Right lobe of liver (tissue), 6 donors: ENCODE results near the gene FBLIM1. TPM values are rescaled to one million over a fixed set of nuclear protein-coding genes. Genes with fewer than 3 reads are reported as not detected.

Experiments
- ATAC-seq, 4 donors: fragments of 200-7000 bp; cut with Tn5 transposase; one replicate each; pipeline ENCODE4 v1.9.1; 2020; ENCODE audit warnings: mild to moderate bottlenecking in 4 of 4, moderate library complexity in 4 of 4
- DNase-seq, 3 donors: peaks; one replicate each; pipeline ENCODE4 v3.0.0-alpha.2; 2020
- H3K27ac ChIP-seq, 3 donors: fragments of 200-600 bp; one replicate each; pipeline ENCODE4 v1.8.0; 2022
- H3K27me3 ChIP-seq, 2 donors: fragments of 200-600 bp; one replicate each; pipeline ENCODE4 v1.8.0; 2022
- H3K36me3 ChIP-seq, 4 donors: fragments of 200-600 bp; sonication (generic) in 1 of 4; one replicate each; pipeline versions ENCODE4 v1.5.1 to v1.8.0; 2017 to 2022; ENCODE audit warnings: control low read depth in 1 of 4
- H3K4me1 ChIP-seq, 4 donors: fragments of 200-600 bp; sonication (generic) in 1 of 4; one replicate each; pipeline versions ENCODE4 v1.5.1 to v1.8.0; 2017 to 2022; ENCODE audit warnings: control low read depth in 1 of 4
- H3K4me3 ChIP-seq, 3 donors: fragments of 200-600 bp; one replicate each; pipeline ENCODE4 v1.8.0; 2022
- H3K9me3 ChIP-seq, 4 donors: fragments of 200-600 bp; sonication (generic) in 1 of 4; one replicate each; pipeline versions ENCODE4 v1.5.1 to v1.8.0; 2017 to 2022; ENCODE audit warnings: control low read depth in 1 of 4
- CTCF ChIP-seq, 4 donors: fragments of 200-600 bp in 3 of 4; fragments of 450-650 bp in 1 of 4; IDR thresholded peaks; one replicate each; pipeline versions ENCODE4 v1.5.1 to v1.8.0; 2016 to 2022; ENCODE audit warnings: antibody characterized with exemption in 4 of 4, mild to moderate bottlenecking in 2 of 4
- POLR2A ChIP-seq: fragments of 450-650 bp; IDR thresholded peaks from one replicate; pipeline ENCODE4 v1.6.1; 2017; ENCODE audit warnings: antibody characterized with exemption, mild to moderate bottlenecking
- WGBS: methylation state at CpG from one replicate; pipeline ENCODE4 v1.1.6; 2018; ENCODE audit warnings: low coverage, low lambda C conversion rate; ENCODE audit not compliant: insufficient coverage; ENCODE audit errors: missing lambda C conversion rate; 5-methylcytosine and 5-hydroxymethylcytosine counted together
- intact Hi-C, 2 donors: fragments of 100-400 bp; cut with DNase I; formaldehyde crosslinking; loops; one replicate each; pipeline versions ENCODE4 v1.11.2 to v1.14.1; 2022
- total RNA-seq, 6 experiments: library from RNA; depleted of rRNA in 2 of 6; stranded (reverse); fragments of >200 nt in 2 of 6; fragmentation: NEBNext Ultra II Directional in 3 of 6; extraction: Animal tissue kit (Norgen Biotek cat#: 25700) in 3 of 6; gene quantifications; one replicate each; pipeline versions ENCODE4 v1.1.0 to v1.2.4, GENCODE V29; 2016 to 2023
- donor health status: DM: no; HTN: yes; CAD: no.
- donor health status: DM: no; HTN: no; CAD: no.
- donor health status: DM: no; HTN: no; CAD: no.
- donor health status: DM: no; HTN: yes; CAD: no.
- donor health status: DM: no; HTN: yes; CAD: no.

The FBLIM1 gene
- total RNA-seq, 6 experiments from 2014 or later = 4.0 to 13.1 (median 6.0) TPM

GRCh38 chr1:15737324-15738319, 21.0 kb upstream of the FBLIM1 start:
- Histone ChIP-seq H3K27ac (peak overlapping the region in 1 of 3 donors; percentile 85), H3K36me3 (peaks cover 0 to 14% (median 3%) of the 10 kb centered on the region in 4 donors), H3K4me3 (peak overlapping the region in 2 of 3 donors; percentile 54 to 58), H3K27me3 (no peaks in the 10 kb centered on the region), H3K4me1 (peaks cover 0 to 40% (median 17%) of the 10 kb centered on the region in 4 donors), H3K9me3 (no peaks in the 10 kb centered on the region)
- intact Hi-C loops = loop anchor here (10.0 kb wide), 1 partner anchor 143 kb away; no protein-coding TSS in a partner anchor
- 49% methylated on average over 9 of the region's 20 CpGs for WGBS
- no peak for DNase-seq
- ATAC-seq = no peak
- TF ChIP-seq POLR2A = no peak
- no peak for TF ChIP-seq CTCF (IDR thresholded peaks at IDR 0.05)

GRCh38 chr1:15738416-15739113, 20.0 kb upstream of the FBLIM1 start:
- peaks cover 0 to 40% (median 17%) of the 10 kb centered on the region in 4 donors for H3K4me1 ChIP-seq
- DNase-seq (no peak), ATAC-seq (no peak)
- no peak overlapping the region for H3K27ac ChIP-seq
- TF ChIP-seq POLR2A = no peak
- no peak for TF ChIP-seq CTCF (IDR thresholded peaks at IDR 0.05)
- no peak overlapping the region for H3K4me3 ChIP-seq
- no peaks in the 10 kb centered on the region for H3K9me3 ChIP-seq
- H3K27me3 ChIP-seq = no peaks in the 10 kb centered on the region
- peaks cover 0 to 6% (median 3%) of the 10 kb centered on the region in 4 donors for H3K36me3 ChIP-seq
- intact Hi-C loops = loop anchor here (10.0 kb wide), 1 partner anchor 144 kb away; no protein-coding TSS in a partner anchor
- WGBS = 70% methylated on average over 2 of the region's 15 CpGs

GRCh38 chr1:15739259-15739658, 19.3 kb upstream of the FBLIM1 start:
- DNase-seq (no peak), ATAC-seq (no peak)
- intact Hi-C loops = loop anchor here (10.0 kb wide), 1 partner anchor 144 kb away; no protein-coding TSS in a partner anchor
- TF ChIP-seq CTCF (IDR thresholded peaks at IDR 0.05) = no peak
- no peak for TF ChIP-seq POLR2A
- Histone ChIP-seq H3K36me3 (no peaks in the 10 kb centered on the region), H3K27ac (no peak overlapping the region), H3K9me3 (no peaks in the 10 kb centered on the region), H3K4me3 (no peak overlapping the region), H3K27me3 (no peaks in the 10 kb centered on the region), H3K4me1 (peaks cover 0 to 40% (median 17%) of the 10 kb centered on the region in 4 donors)
- WGBS = no CpG with 5 or more reads among the region's 16 CpGs

- DNase-seq (no peak), ATAC-seq (no peak)
- WGBS = 80% methylated on average over 1 of the region's 7 CpGs
- H3K9me3 ChIP-seq = no peaks in the 10 kb centered on the region
- no peaks in the 10 kb centered on the region for H3K27me3 ChIP-seq
- intact Hi-C loops = loop anchor here (10.0 kb wide), 1 partner anchor 145 kb away; no protein-coding TSS in a partner anchor
- no peaks in the 10 kb centered on the region for H3K36me3 ChIP-seq
- H3K4me1 ChIP-seq = peaks cover 0 to 36% (median 16%) of the 10 kb centered on the region in 4 donors
- H3K27ac ChIP-seq = no peak overlapping the region
- H3K4me3 ChIP-seq = no peak overlapping the region
- peak in 1 of 4 donors; percentile 24 for TF ChIP-seq CTCF (IDR thresholded peaks at IDR 0.05)
- no peak for TF ChIP-seq POLR2A
These were observed 18.9 kb upstream of the FBLIM1 start for GRCh38 chr1:15739745-15740144.
